ENCODE data around the gene LCE7A. TPM values are rescaled to one million over a fixed set of nuclear protein-coding genes. Genes with fewer than 3 reads are reported as not detected.

LCE7A gene
- total and polyA plus RNA-seq, 8 donors = not detected

GRCh38 chr1:152899027-152899426 lies 39.2 kb downstream of the LCE7A start:
- no peak overlapping the region for H3K27ac ChIP-seq
- no peaks in the 10 kb centered on the region for H3K4me1 ChIP-seq
- no peaks in the 10 kb centered on the region for H3K9me3 ChIP-seq
- ATAC-seq (no peak), DNase-seq (no peak)
- no peaks in the 10 kb centered on the region for H3K36me3 ChIP-seq
- no peak for TF ChIP-seq CTCF (IDR thresholded peaks at IDR 0.05)
- peaks cover 0 to 10% of the 10 kb centered on the region in 2 donors for H3K27me3 ChIP-seq
- intact Hi-C loops (cut with DNase I) = no loop called here
- no peak overlapping the region for H3K4me3 ChIP-seq

GRCh38 chr1:152899883-152900282 lies 40.1 kb downstream of the LCE7A start:
- Histone ChIP-seq H3K9me3 (no peaks in the 10 kb centered on the region), H3K36me3 (no peaks in the 10 kb centered on the region), H3K27ac (no peak overlapping the region), H3K4me1 (no peaks in the 10 kb centered on the region), H3K27me3 (peaks cover 0 to 13% of the 10 kb centered on the region in 2 donors), H3K4me3 (no peak overlapping the region)
- no peak for DNase-seq
- no peak for TF ChIP-seq CTCF (IDR thresholded peaks at IDR 0.05)
- intact Hi-C loops (cut with DNase I) = no loop called here
- no peak for ATAC-seq

GRCh38 chr1:152901631-152902030 lies 41.8 kb downstream of the LCE7A start:
- no peaks in the 10 kb centered on the region for H3K9me3 ChIP-seq
- ATAC-seq (no peak), DNase-seq (no peak)
- no peak for TF ChIP-seq CTCF (IDR thresholded peaks at IDR 0.05)
- H3K27ac ChIP-seq = no peak overlapping the region
- H3K27me3 ChIP-seq = peaks cover 0 to 5% of the 10 kb centered on the region in 2 donors
- H3K4me3 ChIP-seq = no peak overlapping the region
- H3K36me3 ChIP-seq = no peaks in the 10 kb centered on the region
- no peaks in the 10 kb centered on the region for H3K4me1 ChIP-seq
- intact Hi-C loops (cut with DNase I) = no loop called here

- TF ChIP-seq CTCF (IDR thresholded peaks at IDR 0.05) = no peak
- no peak overlapping the region for H3K27ac ChIP-seq
- peaks cover 0 to 5% of the 10 kb centered on the region in 2 donors for H3K27me3 ChIP-seq
- no peaks in the 10 kb centered on the region for H3K9me3 ChIP-seq
- H3K4me3 ChIP-seq = no peak overlapping the region
- no peaks in the 10 kb centered on the region for H3K36me3 ChIP-seq
- no peak for DNase-seq
- no peak for ATAC-seq
- intact Hi-C loops (cut with DNase I) = no loop called here
- no peaks in the 10 kb centered on the region for H3K4me1 ChIP-seq
Measured at GRCh38 chr1:152902636-152903035, 42.8 kb downstream of the LCE7A start.

GRCh38 chr1:152904688-152905440 lies 45.1 kb downstream of the LCE7A start:
- Histone ChIP-seq H3K4me3 (no peak overlapping the region), H3K27ac (no peak overlapping the region), H3K9me3 (no peaks in the 10 kb centered on the region), H3K36me3 (no peaks in the 10 kb centered on the region), H3K4me1 (no peaks in the 10 kb centered on the region), H3K27me3 (peaks cover 0 to 18% of the 10 kb centered on the region in 2 donors)
- DNase-seq (no peak), ATAC-seq (no peak)
- TF ChIP-seq CTCF (IDR thresholded peaks at IDR 0.05) = no peak
- intact Hi-C loops (cut with DNase I) = no loop called here

Data from left lung (tissue), 10 donors.